ENCODE data around the gene SIRT6. TPM values are rescaled to one million over a fixed set of nuclear protein-coding genes. Genes with fewer than 3 reads are reported as not detected.
"Not testable (repeated sequence)": the region's sequence is repeated elsewhere in the genome, so short reads cannot be mapped to it uniquely, and the experiment has no call there.

SIRT6 gene
- total RNA-seq, 2 donors from 2014 or later = 83.9 to 120 TPM

DNA sequence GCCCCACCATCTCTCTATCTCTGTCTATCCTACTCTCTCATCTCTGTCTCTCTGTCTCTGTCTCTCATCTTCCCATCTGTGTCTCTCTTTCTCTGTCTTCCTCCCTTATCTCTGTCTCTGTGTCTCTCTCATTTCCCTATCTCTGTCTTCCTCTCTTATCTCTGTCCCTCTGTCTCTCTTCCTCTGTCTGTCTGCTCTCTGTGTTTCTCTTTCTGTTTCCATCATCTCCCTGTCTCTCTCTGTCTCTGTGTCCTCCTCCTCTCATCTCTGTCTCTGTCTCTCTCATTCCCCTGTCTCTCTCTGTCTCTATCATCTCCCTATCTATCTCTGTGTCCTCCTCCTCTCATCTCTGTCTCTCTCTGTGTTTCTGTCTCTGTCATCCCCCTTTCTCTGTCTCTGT, 45.4 kb upstream of the SIRT6 start:
- DNase-seq = no peak
- H3K36me3 ChIP-seq = no peaks in the 10 kb centered on the region
- no peak overlapping the region for H3K9ac ChIP-seq (ENCODE audit: low read depth in 2 of 2, low read length in 2 of 2)
- TF ChIP-seq, protein P1, sequence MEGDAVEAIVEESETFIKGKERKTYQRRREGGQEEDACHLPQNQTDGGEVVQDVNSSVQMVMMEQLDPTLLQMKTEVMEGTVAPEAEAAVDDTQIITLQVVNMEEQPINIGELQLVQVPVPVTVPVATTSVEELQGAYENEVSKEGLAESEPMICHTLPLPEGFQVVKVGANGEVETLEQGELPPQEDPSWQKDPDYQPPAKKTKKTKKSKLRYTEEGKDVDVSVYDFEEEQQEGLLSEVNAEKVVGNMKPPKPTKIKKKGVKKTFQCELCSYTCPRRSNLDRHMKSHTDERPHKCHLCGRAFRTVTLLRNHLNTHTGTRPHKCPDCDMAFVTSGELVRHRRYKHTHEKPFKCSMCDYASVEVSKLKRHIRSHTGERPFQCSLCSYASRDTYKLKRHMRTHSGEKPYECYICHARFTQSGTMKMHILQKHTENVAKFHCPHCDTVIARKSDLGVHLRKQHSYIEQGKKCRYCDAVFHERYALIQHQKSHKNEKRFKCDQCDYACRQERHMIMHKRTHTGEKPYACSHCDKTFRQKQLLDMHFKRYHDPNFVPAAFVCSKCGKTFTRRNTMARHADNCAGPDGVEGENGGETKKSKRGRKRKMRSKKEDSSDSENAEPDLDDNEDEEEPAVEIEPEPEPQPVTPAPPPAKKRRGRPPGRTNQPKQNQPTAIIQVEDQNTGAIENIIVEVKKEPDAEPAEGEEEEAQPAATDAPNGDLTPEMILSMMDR (IDR thresholded peaks at IDR 0.05) = no peak
- peaks cover 6% of the 10 kb centered on the region for H3K27me3 ChIP-seq
- intact Hi-C loops (cut with DNase I) = no loop called here
- H3K27ac ChIP-seq = no peak overlapping the region
- H3K9me3 ChIP-seq = no peaks in the 10 kb centered on the region
- no peak overlapping the region for H3K4me3 ChIP-seq
- H3K4me1 ChIP-seq = no peaks in the 10 kb centered on the region

DNA sequence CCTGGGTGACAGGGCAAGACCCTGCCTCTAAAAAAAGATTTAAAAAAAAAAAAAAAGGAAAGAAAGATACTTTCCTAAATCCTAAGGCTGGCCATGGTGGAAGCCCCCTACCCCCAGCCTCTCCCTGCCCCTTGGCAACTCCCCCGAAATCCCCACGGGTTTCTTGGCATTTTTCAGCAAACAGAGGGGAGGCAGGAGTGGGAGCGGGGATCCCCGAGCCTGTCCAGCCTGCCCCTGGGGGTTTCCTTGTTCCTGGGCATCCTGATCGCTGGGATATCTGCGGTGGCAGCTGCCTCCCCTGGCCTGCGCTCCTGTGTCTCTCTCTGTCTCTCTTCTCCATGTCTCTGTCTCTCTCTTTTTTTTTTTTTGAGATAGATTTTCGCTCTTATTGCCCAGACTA, 43.5 kb upstream of the SIRT6 start:
- H3K4me3 ChIP-seq = no peak overlapping the region
- peaks cover 6% of the 10 kb centered on the region for H3K27me3 ChIP-seq
- no peaks in the 10 kb centered on the region for H3K4me1 ChIP-seq
- TF ChIP-seq, protein P1 (IDR thresholded peaks at IDR 0.05) = no peak
- no peak overlapping the region for H3K9ac ChIP-seq (ENCODE audit: low read depth in 2 of 2, low read length in 2 of 2)
- no peak for DNase-seq
- no peaks in the 10 kb centered on the region for H3K9me3 ChIP-seq
- no peak overlapping the region for H3K27ac ChIP-seq
- H3K36me3 ChIP-seq = no peaks in the 10 kb centered on the region
- intact Hi-C loops (cut with DNase I) = no loop called here

DNA sequence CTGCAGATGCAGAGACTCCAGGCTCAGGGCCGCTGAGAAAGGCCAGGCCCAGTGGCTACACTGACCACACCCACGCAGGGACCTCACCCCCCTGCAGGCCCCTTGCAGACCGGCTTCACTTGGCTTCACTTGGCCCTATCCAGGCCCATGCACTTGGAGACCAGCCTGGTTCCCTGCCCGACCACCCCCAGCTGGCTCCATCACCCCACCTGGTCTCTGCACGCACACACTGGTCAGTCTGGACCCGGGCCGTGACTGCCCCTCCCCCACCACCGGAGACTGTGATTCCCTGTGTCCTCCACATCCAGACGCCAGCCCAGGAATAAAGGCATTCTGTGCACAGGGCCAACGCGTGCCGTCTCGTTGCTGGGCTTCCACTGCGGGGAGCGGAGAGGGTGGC, 42.1 kb upstream of the SIRT6 start:
- TF ChIP-seq, protein P1 (IDR thresholded peaks at IDR 0.05) = no peak
- intact Hi-C loops (cut with DNase I) = no loop called here
- Histone ChIP-seq H3K4me3 (no peak overlapping the region), H3K27ac (no peak overlapping the region), H3K36me3 (no peaks in the 10 kb centered on the region), H3K4me1 (no peaks in the 10 kb centered on the region), H3K27me3 (peaks cover 6% of the 10 kb centered on the region), H3K9me3 (no peaks in the 10 kb centered on the region), H3K9ac (ENCODE audit: low read depth in 2 of 2, low read length in 2 of 2) (no peak overlapping the region)
- no peak for DNase-seq

DNA sequence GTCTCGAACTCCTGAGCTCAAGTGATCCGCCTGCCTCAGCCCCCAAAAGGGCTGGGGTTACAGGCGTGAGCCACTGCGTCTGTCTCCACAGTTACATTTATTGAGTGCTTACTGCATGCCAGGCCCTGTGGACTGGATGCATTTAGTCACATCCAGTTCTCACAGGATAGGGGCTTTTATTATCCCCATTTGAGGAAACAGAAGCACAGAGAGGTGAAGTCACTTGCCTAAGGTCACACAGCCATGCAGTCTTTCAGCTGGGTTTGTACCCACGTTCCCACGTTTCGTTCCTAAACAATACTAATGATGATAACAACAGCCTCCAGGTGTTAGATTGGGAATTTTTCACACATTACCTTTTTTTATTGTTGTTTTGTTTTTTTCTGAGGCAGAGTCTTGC, 37.8 kb upstream of the SIRT6 start:
- H3K9me3 ChIP-seq = no peaks in the 10 kb centered on the region
- no peaks in the 10 kb centered on the region for H3K4me1 ChIP-seq
- H3K4me3 ChIP-seq = no peak overlapping the region
- TF ChIP-seq, protein P1 (IDR thresholded peaks at IDR 0.05) = no peak
- H3K36me3 ChIP-seq = no peaks in the 10 kb centered on the region
- no peak overlapping the region for H3K27ac ChIP-seq
- no peak for DNase-seq
- H3K27me3 ChIP-seq = no peaks in the 10 kb centered on the region
- H3K9ac ChIP-seq (ENCODE audit: low read depth in 2 of 2, low read length in 2 of 2) = no peak overlapping the region
- intact Hi-C loops (cut with DNase I) = no loop called here

DNA sequence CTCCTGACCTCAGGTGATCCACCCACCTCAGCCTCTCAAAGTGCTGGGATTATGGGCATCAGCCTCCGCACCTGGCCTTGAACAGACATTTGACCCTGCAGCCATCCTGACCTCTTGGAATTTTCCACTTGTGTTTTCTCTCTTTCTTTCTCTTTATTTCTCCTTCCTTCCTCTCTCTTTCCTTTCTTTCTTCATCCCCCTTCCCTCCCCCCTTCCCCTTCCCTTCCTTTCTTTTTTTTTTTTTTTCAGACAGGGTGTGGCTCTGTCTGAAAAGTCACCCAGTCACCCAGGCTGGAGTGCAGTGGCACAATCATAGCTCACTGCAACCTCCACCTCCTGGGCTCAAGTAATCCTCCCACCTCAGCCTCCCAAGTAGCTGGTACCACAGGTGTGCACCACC, 36.2 kb upstream of the SIRT6 start:
- DNase-seq; intact Hi-C loops (cut with DNase I); H3K4me3 ChIP-seq; H3K27ac ChIP-seq; H3K36me3 ChIP-seq; H3K9me3 ChIP-seq; H3K9ac ChIP-seq (ENCODE audit: low read depth in 2 of 2, low read length in 2 of 2); H3K4me1 ChIP-seq; H3K27me3 ChIP-seq: not testable (repeated sequence)

- no peak overlapping the region for H3K27ac ChIP-seq
- no peak overlapping the region for H3K9ac ChIP-seq (ENCODE audit: low read depth in 2 of 2, low read length in 2 of 2)
- DNase-seq = no peak
- H3K4me1 ChIP-seq = no peaks in the 10 kb centered on the region
- H3K4me3 ChIP-seq = no peak overlapping the region
- H3K9me3 ChIP-seq = no peaks in the 10 kb centered on the region
- intact Hi-C loops (cut with DNase I) = no loop called here
- H3K27me3 ChIP-seq = no peaks in the 10 kb centered on the region
- TF ChIP-seq, protein P1 (IDR thresholded peaks at IDR 0.05) = no peak
- no peaks in the 10 kb centered on the region for H3K36me3 ChIP-seq
These were observed 35.3 kb upstream of the SIRT6 start for GRCh38 chr19:4217429-4218264.

Data from colonic mucosa (tissue), 4 donors.